Ishikawa (cell line): ENCODE results near the gene GAS2L2.

Experiments
- CEBPB ChIP-seq: IDR thresholded peaks from 2 replicates; pipeline ENCODE4 v1.6.1; 2012
- CREB1 ChIP-seq: IDR thresholded peaks from 2 replicates; pipeline ENCODE4 v1.6.1; 2012; ENCODE audit warnings: low read depth
- FOXM1 ChIP-seq: IDR thresholded peaks from 2 replicates; pipeline ENCODE4 v1.6.1; 2012; ENCODE audit warnings: low read depth, borderline replicate concordance
- NFIC ChIP-seq: IDR thresholded peaks from 2 replicates; pipeline ENCODE4 v1.6.1; 2012
- YY1 ChIP-seq: IDR thresholded peaks from 2 replicates; pipeline ENCODE4 v1.6.1; 2012; ENCODE audit warnings: low read depth
- TF ChIP-seq, protein P1 (sequence below): IDR thresholded peaks from 2 replicates; pipeline ENCODE4 v1.6.1; 2012; ENCODE audit warnings: low read depth, mild to moderate bottlenecking
- TF ChIP-seq, protein P2 (sequence below): IDR thresholded peaks from 2 replicates; pipeline ENCODE4 v1.6.1; 2012

DNA sequence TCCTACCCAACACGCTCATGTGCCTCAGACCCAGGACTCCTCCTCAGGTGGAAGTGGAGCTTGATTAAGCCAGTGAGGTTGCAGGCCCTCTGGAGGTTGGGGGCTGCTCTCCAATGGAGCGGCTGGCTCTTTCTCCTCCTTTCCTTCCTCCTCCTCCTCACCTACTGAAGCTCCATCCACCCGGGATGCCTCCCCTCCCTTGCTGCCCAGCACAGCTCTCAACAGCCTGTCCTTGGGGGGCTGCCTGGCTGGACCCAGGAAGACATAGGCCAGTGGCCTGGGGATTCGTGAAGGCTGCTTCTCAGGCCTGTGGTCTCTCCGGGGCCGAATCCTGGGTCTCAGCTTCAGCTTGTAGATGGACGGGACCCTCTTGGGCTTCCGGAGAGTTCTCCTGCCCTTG, 8.2 kb downstream of the GAS2L2 start:
- TF ChIP-seq FOXM1 (no peak), CREB1 (no peak), NFIC (no peak), YY1 (no peak), CEBPB (no peak)
- TF ChIP-seq, protein P1, sequence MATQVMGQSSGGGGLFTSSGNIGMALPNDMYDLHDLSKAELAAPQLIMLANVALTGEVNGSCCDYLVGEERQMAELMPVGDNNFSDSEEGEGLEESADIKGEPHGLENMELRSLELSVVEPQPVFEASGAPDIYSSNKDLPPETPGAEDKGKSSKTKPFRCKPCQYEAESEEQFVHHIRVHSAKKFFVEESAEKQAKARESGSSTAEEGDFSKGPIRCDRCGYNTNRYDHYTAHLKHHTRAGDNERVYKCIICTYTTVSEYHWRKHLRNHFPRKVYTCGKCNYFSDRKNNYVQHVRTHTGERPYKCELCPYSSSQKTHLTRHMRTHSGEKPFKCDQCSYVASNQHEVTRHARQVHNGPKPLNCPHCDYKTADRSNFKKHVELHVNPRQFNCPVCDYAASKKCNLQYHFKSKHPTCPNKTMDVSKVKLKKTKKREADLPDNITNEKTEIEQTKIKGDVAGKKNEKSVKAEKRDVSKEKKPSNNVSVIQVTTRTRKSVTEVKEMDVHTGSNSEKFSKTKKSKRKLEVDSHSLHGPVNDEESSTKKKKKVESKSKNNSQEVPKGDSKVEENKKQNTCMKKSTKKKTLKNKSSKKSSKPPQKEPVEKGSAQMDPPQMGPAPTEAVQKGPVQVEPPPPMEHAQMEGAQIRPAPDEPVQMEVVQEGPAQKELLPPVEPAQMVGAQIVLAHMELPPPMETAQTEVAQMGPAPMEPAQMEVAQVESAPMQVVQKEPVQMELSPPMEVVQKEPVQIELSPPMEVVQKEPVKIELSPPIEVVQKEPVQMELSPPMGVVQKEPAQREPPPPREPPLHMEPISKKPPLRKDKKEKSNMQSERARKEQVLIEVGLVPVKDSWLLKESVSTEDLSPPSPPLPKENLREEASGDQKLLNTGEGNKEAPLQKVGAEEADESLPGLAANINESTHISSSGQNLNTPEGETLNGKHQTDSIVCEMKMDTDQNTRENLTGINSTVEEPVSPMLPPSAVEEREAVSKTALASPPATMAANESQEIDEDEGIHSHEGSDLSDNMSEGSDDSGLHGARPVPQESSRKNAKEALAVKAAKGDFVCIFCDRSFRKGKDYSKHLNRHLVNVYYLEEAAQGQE: no peak; the same call in 1 of the 2 replicates
- TF ChIP-seq, protein P2, sequence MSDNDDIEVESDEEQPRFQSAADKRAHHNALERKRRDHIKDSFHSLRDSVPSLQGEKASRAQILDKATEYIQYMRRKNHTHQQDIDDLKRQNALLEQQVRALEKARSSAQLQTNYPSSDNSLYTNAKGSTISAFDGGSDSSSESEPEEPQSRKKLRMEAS: no peak
